Measurements from ENCODE around the gene FAM118B. TPM values are rescaled to one million over a fixed set of nuclear protein-coding genes. Genes with fewer than 3 reads are reported as not detected.

Gene FAM118B
- total and polyA plus RNA-seq, 2 of the 8 experiments (the other 6 are each of a cell fraction or from before 2014, with no cell fraction given) = 25.3 to 48.3 TPM

- no peak for TF ChIP-seq POLR2AphosphoS5 (IDR thresholded peaks at IDR 0.05; ENCODE audit: low read depth, low read length)
- no peak for TF ChIP-seq SIN3A (conservative IDR thresholded peaks at IDR 0.05 in 1 of 2, IDR thresholded peaks at IDR 0.05 in 1 of 2; ENCODE audit: low read depth in 1 of 2, low read length in 2 of 2)
- no peak for TF ChIP-seq RXRA (IDR thresholded peaks at IDR 0.05; ENCODE audit: insufficient read depth, low read depth, low read length)
- TF ChIP-seq CBX5 (IDR thresholded peaks at IDR 0.05; ENCODE audit: low read depth, low read length) = no peak
Observed at GRCh38 chr11:126280595-126280994, 69.0 kb downstream of the FAM118B start (continued).
